GM23248 (cell line): ENCODE results near the gene POMC.

Source experiments
- EZH2 ChIP-seq: fragments of 200-600 bp; sonication (generic); IDR thresholded peaks from 2 replicates; pipeline ENCODE4 v1.6.1; 2018; ENCODE audit warnings: antibody characterized with exemption, mild to moderate bottlenecking; ENCODE audit not compliant: insufficient read depth, poor library complexity, severe bottlenecking
- EZH2phosphoT487 ChIP-seq: fragments of 200-600 bp; sonication (generic); IDR thresholded peaks from 2 replicates; pipeline ENCODE4 v1.6.1; 2018; ENCODE audit warnings: antibody characterized with exemption, moderate library complexity, mild to moderate bottlenecking, low read depth; ENCODE audit not compliant: insufficient read depth

DNA sequence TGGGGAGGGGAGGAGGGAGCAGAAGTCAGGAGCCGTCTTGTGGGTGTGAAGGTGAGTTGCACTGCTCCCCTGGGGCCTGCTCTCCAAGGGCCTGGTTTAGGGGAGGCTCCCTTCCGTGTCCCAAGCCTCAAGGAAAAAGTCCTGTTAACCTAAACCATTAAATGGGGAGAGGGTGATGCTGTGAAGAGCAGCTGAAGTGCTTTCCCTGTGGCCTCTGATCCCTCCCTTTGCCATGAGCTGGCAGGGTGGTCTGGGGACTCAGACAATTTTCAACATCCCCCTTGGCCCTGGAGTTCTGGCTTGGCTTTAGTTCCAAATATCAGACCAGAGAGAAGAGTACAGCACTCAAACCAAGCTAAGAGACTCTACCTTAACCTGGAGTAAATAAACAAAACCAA lies 692 bp upstream of the POMC start:
- TF ChIP-seq EZH2: no peak
- 0 out of 2 replicates have a peak, but pooled peaks have one; percentile 10 for TF ChIP-seq EZH2phosphoT487
